Lung (tissue), 12 donors: ENCODE data around the gene NUBP2. TPM values are rescaled to one million over a fixed set of nuclear protein-coding genes. Genes with fewer than 3 reads are reported as not detected.

Experiments
- ATAC-seq: fragments of 200-7000 bp; cut with Tn5 transposase; one replicate; pipeline ENCODE4 v1.9.1; 2020; ENCODE audit warnings: moderate number of reproducible peaks; ENCODE audit not compliant: insufficient read depth, low FRiP score
- DNase-seq, 3 donors: peaks; one replicate each; pipeline ENCODE4 v3.0.0-alpha.2; 2013 to 2017
- H3K27ac ChIP-seq, 2 donors: one replicate each; pipeline ENCODE4 v1.5.1; 2013; ENCODE audit warnings: mild to moderate bottlenecking in 2 of 2, moderate library complexity in 2 of 2, control low read depth in 1 of 2, inconsistent platforms in 1 of 2, low read depth in 1 of 2, low read length in 1 of 2
- H3K27me3 ChIP-seq, 3 donors: one replicate each; pipeline ENCODE4 v1.5.1; 2013; ENCODE audit warnings: low read length in 2 of 3; ENCODE audit not compliant: control insufficient read depth in 3 of 3, insufficient read depth in 3 of 3
- H3K36me3 ChIP-seq, 4 donors: one replicate each; pipeline ENCODE4 v1.5.1; 2013; ENCODE audit warnings: low read length in 4 of 4, mild to moderate bottlenecking in 1 of 4, moderate library complexity in 1 of 4; ENCODE audit not compliant: control insufficient read depth in 4 of 4, insufficient read depth in 4 of 4
- H3K4me1 ChIP-seq, 5 donors: one replicate each; pipeline ENCODE4 v1.5.1; 2013; ENCODE audit warnings: low read length in 5 of 5, mild to moderate bottlenecking in 2 of 5, moderate library complexity in 1 of 5; ENCODE audit not compliant: control insufficient read depth in 5 of 5, insufficient read depth in 5 of 5
- H3K4me3 ChIP-seq: one replicate; pipeline ENCODE4 v1.5.1; 2013; ENCODE audit warnings: mild to moderate bottlenecking, control low read depth, moderate library complexity
- H3K9ac ChIP-seq, 2 donors: one replicate each; pipeline ENCODE4 v1.5.1; 2013; ENCODE audit warnings: low read length in 2 of 2, control low read depth in 1 of 2; ENCODE audit not compliant: insufficient read depth in 1 of 2
- H3K9me3 ChIP-seq, 4 donors: one replicate each; pipeline ENCODE4 v1.5.1; 2013; ENCODE audit warnings: low read length in 3 of 4, mild to moderate bottlenecking in 1 of 4, moderate library complexity in 1 of 4; ENCODE audit not compliant: control insufficient read depth in 4 of 4, insufficient read depth in 3 of 4
- WGBS, 2 donors: extraction: QIAGEN DNeasy Blood & Tissue Kit; methylation state at CpG; one replicate each; pipeline ENCODE4 v1.1.7; 2013; 5-methylcytosine and 5-hydroxymethylcytosine counted together
- polyA plus RNA-seq, 2 donors: library from polyadenylated mRNA; stranded (reverse); fragments of 200-250 nt; gene quantifications; one replicate each; pipeline ENCODE4 v1.2.1, GENCODE V29; 2013
- total RNA-seq, 2 donors: library from RNA; depleted of rRNA in 1 of 2; stranded (reverse); fragments of >200 nt in 1 of 2; gene quantifications; one replicate each; pipeline ENCODE4 v1.2.1, GENCODE V29; 2014 to 2021
- TF ChIP-seq, protein P1 (sequence below): IDR thresholded peaks from 2 replicates; pipeline ENCODE4 v1.5.1; 2012; ENCODE audit warnings: mild to moderate bottlenecking; ENCODE audit errors: control extremely low read depth, extremely low read depth
- donor health status: control.
- donor health status: control.
- donor health status: Bipolar disorder and iron deficiency.
- donor health status: healthy.
- donor health status: DM: yes; HTN: yes; CAD: no.

Gene NUBP2
- total and polyA plus RNA-seq, 4 donors, result 38.9 to 70.2 (median 65.6) TPM

DNA sequence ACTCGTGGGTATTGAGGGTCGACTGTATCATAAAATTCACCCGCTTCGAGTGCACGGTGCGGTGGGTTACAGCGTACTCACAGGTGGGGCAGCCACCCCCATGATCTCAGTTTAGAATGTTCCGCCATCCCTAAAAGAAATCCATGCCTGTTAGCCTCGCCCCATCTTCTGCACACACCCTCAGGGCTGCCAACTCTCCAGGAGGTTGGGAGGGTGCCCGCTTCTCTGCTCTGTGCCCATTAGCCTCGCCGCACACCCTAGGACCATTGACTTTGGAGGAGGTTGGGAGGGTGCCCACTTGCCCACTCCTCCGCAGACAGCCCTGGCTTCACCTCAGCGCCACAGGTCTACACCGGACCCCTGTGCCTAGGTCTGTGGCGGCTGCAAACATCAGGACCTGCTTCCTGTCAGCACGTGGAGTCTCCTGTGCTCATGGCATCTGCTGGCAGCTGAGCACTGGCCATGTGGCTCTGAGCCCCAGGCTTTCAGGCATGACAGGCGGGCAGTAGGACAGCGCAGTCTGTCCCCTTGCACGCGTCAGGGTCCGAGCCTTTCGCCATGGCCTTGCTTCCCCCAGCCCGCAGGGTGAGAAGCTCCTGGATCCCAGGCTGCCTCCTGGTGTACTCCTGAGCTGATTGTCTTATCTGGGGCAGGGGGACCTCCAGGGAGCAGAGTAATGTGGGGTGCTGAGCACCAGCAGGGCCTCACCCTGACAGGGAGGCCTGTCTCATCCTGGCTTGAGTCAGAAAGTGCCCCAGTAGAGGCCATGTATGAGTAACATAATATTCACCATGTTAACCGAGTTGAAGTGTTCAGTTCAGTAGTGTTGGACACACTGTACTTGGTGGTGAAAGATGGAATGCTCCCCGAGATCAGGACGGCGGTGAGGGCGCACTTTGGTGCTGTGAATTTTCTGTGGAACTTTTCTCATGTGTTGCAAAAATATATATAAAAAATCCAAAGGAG is 33.3 kb upstream of the NUBP2 start:
- no peak for ATAC-seq
- 96% methylated on average over 29 of the region's 29 CpGs for WGBS, 2 donors
- Histone ChIP-seq H3K4me3 (no peak overlapping the region), H3K27me3 (no peaks in the 10 kb centered on the region), H3K4me1 (no peaks in the 10 kb centered on the region), H3K9ac (no peak overlapping the region), H3K27ac (no peak overlapping the region), H3K36me3 (peaks cover 8 to 64% (median 25%) of the 10 kb centered on the region in 4 donors), H3K9me3 (no peaks in the 10 kb centered on the region)
- no peak for DNase-seq
- TF ChIP-seq, protein P1, sequence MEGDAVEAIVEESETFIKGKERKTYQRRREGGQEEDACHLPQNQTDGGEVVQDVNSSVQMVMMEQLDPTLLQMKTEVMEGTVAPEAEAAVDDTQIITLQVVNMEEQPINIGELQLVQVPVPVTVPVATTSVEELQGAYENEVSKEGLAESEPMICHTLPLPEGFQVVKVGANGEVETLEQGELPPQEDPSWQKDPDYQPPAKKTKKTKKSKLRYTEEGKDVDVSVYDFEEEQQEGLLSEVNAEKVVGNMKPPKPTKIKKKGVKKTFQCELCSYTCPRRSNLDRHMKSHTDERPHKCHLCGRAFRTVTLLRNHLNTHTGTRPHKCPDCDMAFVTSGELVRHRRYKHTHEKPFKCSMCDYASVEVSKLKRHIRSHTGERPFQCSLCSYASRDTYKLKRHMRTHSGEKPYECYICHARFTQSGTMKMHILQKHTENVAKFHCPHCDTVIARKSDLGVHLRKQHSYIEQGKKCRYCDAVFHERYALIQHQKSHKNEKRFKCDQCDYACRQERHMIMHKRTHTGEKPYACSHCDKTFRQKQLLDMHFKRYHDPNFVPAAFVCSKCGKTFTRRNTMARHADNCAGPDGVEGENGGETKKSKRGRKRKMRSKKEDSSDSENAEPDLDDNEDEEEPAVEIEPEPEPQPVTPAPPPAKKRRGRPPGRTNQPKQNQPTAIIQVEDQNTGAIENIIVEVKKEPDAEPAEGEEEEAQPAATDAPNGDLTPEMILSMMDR, result no peak

- WGBS, 2 donors, result 96 to 97% methylated on average over 16 of the region's 16 CpGs
- no peaks in the 10 kb centered on the region for H3K27me3 ChIP-seq
- TF ChIP-seq, protein P1, result no peak
- H3K4me1 ChIP-seq, result no peaks in the 10 kb centered on the region
- no peak overlapping the region for H3K9ac ChIP-seq
- no peak for DNase-seq
- ATAC-seq, result no peak
- H3K27ac ChIP-seq, result no peak overlapping the region
- H3K4me3 ChIP-seq, result no peak overlapping the region
- H3K36me3 ChIP-seq, result peaks cover 8 to 51% (median 29%) of the 10 kb centered on the region in 4 donors
- H3K9me3 ChIP-seq, result no peaks in the 10 kb centered on the region
Measured at GRCh38 chr16:1751946-1752345, 30.8 kb upstream of the NUBP2 start.

- H3K36me3 ChIP-seq, result peaks cover 4 to 50% (median 30%) of the 10 kb centered on the region in 4 donors
- 96 to 97% methylated on average over 14 of the region's 14 CpGs for WGBS, 2 donors
Measured at GRCh38 chr16:1752853-1753252, 29.9 kb upstream of the NUBP2 start.

More at GRCh38 chr16:1752853-1753252, 29.9 kb upstream of the NUBP2 start:
- no peaks in the 10 kb centered on the region for H3K9me3 ChIP-seq
- H3K9ac ChIP-seq, result no peak overlapping the region
- no peaks in the 10 kb centered on the region for H3K4me1 ChIP-seq
- no peak for ATAC-seq
- no peak overlapping the region for H3K4me3 ChIP-seq
- no peaks in the 10 kb centered on the region for H3K27me3 ChIP-seq
- H3K27ac ChIP-seq, result no peak overlapping the region
- DNase-seq, result no peak
- TF ChIP-seq, protein P1, result no peak
